HT-29 (cell line): ENCODE results near the gene ATP8A2. TPM values are rescaled to one million over a fixed set of nuclear protein-coding genes. Genes with fewer than 3 reads are reported as not detected.

Experiments used
- DNase-seq: peaks from one replicate; pipeline ENCODE4 v3.0.0-alpha.2; 2015; ENCODE audit warnings: low spot score
- total RNA-seq: library from RNA; depleted of rRNA; stranded (reverse); fragments of >200 nt; shearing (Covaris generic); gene quantifications from 2 replicates; pipeline ENCODE4 v1.2.3, GENCODE V29; 2014

The ATP8A2 gene
- total RNA-seq, 1 experiment from 2014 or later, result not detected

DNA sequence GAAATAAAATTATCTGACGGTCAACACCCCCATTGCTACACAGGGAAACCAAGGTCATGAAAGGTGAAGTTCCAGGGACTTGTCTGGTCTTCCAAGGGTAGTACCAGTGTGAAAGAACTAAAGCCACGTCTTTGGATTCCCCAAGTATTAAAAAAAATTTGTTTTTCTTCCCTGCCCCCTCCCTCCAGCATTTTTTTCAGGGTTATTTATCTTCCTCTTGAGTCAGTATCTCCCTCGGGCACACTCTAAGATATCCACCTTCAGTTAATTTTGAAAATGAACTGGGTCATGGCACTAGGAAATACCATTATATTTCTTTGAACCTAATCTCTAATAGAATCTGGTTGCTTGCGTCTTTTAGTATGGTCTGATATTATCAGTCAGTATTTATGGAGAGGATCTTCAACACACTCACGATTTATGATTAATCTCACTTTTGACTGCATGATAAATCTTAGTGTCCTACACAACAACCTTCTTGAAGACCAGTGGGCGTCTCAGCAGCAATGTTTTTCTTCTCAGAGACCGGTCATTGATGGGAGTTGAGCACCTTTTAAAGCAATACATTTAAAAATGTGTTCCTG, 9.1 kb downstream of the ATP8A2 start:
- DNase-seq, result no peak

DNA sequence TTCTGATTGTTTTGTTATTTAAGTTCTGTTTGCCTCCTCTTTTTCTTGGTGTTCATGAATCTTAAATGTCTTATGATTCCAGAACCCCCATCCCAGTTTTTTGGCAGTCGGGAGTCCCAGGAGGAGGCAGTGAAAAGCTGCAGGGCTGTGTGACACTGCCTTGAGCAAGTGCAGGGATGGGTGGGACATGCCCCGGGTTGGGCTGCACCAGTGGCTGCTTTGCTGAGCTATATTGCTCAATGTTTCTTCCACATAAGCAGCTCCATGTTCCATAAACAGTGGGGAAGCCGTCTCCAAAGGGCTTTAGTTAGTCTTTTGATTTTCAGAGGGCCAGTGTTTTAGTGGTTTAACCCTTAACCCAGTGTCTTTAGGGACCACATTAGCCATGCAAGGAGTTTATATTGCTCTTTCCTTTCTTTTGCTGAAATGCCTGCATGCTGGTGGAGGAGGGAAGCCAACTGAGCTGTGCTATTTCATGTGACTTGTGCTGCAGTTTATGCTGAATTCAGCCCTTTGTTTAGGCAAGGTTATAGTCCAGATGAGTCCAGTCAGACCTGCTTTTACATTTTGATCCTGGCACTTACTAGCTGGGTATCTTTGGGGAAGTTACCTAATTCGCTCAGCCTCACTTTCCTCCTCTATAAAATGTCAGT, 13.1 kb downstream of the ATP8A2 start:
- no peak for DNase-seq

DNA sequence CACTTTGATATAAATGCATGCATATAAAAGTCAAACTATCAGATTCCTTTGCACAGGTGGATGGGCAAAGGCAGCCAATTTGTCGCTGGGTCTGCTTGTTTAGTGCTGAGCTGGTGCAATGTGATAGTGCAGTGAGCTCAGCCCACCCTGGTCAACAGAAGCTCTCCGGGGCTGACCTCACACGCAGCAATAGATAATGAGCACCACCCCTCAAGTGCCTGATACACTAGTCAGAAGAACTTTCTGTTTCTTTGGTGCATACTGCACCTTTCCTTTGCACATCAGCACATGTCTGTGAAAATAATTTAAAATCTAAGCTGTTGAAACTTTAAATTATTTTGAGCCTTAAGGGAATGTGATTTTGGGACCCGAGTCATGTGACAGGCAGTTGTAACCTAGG, 20.2 kb downstream of the ATP8A2 start:
- DNase-seq, result no peak

DNA sequence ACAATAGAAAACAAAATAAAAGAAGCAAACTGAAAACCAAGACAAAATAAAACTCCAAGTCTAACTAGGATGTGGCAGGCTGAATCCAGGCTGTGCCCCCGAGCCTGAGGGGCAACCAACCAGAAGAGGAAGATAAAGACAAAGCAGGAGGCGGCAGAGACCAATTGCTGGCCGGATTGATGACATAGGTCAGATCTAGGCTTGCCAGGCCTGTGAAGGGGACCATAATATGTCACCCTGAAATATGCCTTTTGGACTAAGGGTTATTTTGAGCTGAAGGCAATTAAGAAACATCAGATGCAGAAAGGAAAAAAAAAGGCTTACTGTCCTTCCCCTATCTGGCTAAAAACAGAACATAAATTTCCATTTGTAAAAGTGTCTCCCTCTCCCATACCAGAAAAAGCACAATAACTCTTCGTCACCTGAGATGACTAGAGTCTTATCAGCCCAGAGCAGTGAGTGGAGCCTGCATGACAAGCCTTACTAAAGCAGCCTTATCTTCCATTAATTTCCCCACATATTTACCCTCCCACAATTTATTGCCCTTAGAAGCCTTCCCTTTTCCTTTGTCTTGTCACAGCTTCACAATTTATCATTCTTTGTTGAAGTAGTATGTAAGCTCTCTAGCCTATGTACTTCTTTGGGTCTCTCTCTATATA, 22.8 kb downstream of the ATP8A2 start:
- no peak for DNase-seq

DNA sequence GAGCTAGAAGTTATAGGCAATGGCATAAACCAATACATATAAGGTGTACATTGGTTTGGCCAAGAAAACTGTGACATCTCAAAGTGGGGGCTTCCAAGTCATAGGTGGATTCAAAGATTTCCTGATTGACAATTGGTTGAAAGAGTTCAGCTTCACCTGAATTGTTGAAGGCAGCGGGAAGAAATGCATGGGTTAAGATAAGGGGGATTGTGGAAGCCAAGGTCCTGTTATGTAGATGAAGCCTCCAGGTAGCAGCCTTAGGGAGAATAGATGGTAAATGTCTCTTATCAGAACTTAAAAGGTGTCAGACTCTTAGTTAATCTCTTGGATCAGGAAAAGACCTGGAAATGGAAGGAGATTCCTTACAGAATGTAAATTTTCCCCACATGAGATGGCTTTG, 26.0 kb downstream of the ATP8A2 start:
- DNase-seq, result no peak

DNA sequence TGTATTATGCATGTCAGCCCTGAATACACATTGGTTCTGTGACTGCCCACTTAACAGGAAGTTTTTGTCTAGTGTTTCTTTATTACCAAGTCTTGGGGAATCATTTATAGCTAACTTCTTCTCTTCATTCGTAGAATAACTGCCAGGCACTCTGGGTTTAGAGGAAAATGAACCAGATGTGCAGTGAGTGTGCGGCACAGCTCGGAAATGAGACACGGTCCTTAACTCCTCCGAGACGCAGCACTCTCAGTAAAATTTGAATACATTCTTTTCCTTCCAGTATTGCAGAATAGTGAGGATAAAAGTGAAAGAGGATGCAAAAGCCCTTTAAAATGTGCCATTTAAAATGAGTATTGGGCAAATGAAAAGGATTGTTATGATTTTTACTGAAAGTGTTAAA, 29.2 kb downstream of the ATP8A2 start:
- no peak for DNase-seq

DNA sequence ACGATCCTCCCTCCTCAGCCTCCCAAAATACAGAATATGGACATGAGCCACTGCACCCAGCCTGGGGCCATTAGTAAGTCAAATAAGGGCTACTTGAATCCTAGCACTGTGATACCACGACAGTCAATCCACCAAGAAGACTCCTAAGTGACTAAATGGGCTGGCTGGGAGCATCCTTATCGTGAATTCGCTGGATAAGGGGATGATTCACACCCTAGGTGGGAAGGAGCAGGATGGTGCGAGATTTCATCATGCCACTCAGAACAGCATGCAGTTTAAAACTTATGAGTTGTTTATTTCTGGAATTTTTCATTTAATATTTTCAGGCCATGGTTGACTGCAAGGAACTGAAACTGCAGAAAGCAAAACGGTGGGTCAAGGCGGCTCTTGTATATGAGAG, 30.2 kb downstream of the ATP8A2 start:
- no peak for DNase-seq

DNA sequence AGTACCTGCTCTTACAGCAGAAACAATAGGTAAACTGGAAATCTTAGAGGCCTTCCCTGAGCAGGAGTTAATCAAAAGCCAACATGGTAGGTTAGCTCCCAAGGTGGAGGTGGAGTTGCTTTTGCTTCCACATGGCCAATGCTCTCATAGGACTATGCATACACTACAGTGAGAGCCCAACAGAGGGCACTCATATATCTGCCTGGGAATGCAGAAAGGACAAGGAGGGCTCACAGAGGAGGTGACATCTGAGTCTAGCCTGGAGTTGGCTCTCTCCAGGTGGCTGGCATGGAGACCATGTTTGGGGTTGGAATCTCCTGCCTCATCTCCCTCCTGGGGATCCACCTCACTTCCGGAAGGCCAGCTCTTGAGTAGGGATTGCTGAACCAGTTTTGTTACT, 34.6 kb downstream of the ATP8A2 start:
- peak; percentile 31 for DNase-seq

DNA sequence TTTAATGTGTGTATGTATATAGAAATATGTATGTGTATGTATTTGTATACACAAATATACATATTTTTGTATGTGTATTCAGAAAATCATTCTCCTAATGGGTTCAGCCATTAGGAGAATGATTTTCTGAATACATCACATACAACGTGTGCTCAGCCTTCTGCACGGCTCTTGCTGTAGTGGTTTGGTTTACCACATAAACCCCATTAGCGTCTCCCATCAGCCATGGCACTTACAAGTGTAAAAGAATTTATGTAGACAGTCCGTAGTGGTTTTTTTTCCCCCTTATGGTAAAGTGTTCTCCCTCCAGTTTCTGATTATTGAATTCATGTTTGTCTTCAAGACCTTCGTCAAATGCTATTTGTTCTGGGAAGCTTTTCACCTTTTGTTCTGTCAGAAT, 38.2 kb downstream of the ATP8A2 start:
- DNase-seq, result no peak

DNA sequence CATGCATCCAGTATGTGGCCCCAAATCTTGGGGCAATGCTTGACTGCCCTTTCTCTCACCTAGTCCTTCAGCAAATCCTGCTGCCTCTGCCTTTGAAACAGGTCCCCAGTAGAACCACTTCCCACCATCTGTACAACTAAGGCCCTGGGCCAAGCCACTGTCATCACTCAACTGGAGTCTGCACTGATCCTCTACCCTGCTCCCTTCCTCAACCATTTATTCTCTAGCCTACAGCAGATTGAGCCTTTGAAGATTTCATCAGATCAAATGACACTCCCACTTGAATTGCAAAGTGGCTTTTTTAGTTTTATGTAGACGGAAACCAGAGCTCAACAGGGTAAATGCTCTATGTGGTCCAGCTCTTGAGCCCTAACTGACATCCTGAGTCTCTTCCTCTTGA, 43.5 kb downstream of the ATP8A2 start:
- no peak for DNase-seq

DNA sequence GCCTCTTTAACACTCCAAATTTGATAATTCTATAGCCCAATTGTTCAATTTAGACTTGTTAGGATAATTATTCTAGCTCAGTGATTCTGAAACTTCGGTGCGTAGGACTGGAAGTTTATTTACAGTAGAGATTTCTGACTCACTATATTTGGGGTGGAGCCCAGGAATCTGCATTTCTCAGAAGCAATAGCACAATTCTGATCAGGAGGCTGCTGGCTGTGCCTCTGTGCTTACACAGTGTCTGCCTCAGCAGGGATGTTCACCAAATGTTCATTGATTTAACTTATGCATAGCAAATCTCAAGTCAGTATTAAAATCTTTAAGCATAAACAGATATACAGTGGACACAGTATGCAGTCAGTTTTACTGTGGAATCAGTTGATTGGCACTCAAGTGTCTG, 45.8 kb downstream of the ATP8A2 start:
- no peak for DNase-seq

DNA sequence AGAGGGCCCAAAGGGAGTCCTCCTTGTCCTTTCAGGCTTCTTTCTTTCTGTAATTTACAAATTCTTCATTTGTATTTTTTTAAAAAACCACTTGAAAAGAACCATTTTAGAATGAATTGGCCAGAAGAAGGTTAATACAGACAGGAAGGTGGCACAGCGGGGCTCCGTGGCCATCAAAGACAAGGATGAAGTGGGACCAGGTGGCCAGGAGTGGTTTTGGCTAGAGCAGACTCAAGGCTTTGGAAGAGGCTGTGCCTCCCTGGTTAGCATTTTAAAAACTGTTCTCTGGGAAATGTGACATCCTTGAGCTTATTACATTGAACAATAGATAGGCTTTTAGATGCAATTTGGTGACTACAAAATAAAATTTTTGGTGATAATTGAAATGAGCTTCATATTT, 48.4 kb downstream of the ATP8A2 start:
- no peak for DNase-seq

DNA sequence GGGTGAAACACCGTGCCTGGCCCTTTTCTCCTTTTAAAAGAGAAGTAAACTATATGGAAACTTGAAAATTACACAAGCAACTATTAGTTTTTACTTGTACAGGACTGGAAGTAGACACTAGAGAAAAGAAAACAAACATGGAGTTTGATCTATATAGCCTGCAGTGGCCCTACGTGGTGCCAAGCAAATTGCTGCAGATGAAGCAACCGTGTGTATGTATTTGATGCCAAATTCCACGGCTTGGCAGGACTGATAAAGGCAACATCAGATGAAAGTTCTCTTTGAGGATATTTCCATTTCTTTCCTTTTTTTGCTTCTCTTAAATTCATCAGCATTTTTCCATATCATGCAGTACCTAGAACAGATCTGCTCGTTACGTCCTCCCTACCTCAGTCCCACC, 49.8 kb downstream of the ATP8A2 start:
- no peak for DNase-seq

DNA sequence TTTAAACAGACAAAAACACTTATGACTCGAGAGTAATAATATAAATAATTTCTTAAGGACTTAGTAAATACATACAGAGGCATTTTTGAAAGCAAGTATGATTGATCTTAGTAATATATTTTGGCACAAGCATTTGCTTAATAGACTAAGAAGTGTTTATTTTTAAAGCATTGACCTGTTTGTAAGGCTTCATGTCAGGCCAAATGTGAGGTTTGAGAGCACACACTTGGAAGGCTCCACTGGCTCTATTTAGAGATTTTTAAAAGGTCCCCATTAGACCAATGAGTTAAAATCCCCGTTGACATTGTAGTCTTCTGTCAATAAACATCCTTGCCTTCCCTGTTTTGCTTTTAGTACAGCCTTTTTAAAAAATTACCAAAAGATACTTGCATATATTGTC, 50.4 kb downstream of the ATP8A2 start:
- DNase-seq, result no peak

DNA sequence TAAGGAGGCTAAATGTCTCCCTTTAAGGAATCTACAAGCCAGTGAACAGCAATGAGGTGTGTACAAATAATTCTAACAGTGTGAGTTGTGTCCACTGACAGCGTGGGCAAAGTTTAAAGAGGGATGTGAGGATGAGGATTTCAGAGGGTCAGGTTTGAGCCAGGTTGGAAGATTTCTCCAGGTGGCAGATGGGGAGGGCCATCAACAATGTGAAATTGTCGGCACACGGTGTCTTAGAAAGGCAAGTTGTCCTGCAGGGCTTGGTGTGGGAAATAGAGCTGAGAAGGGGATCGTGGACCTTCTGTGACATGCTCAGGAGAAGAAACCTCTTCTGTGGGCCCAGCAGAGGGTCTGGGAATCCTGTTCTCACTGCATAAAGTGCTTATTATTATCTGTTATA, 52.1 kb downstream of the ATP8A2 start:
- DNase-seq, result no peak

DNA sequence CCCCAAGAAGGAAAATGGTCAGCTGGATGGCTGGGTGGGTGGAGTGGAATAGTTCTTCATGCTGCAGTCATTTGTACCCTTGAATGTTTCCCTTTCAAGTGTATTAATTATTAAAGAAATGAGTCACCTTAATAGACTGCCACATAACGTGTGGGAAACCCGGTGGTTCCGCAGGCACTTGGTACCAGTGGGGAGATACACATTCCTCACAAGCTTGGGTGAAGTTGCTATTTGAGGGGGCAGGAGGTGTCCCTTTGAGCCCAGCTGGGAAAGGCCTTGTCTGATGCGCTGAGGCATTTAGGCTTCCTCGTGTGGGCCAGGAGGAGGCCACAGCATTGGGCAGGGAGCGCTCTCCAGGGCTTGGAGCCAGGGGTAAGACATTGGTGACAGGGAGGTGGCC, 57.7 kb downstream of the ATP8A2 start:
- DNase-seq, result no peak

DNA sequence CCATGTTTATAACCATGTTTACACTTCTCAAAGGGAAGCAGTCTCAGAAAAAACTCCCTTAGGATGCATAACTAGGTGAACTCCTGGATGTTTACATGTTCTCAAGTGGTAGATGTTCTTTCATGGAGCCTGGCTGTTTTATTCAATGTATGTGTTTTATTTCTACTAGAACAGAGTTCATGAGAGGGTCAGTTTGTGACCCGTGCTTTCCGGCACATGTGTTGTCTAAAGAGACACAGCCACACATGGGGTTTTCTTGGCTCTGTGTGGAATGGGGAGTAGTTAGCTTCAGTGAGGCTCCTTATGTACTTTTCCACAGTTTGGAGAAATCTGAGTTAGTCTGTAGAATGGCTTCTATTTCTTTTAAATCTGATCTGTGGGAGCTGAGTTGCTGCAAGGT, 60.9 kb downstream of the ATP8A2 start:
- no peak for DNase-seq

DNA sequence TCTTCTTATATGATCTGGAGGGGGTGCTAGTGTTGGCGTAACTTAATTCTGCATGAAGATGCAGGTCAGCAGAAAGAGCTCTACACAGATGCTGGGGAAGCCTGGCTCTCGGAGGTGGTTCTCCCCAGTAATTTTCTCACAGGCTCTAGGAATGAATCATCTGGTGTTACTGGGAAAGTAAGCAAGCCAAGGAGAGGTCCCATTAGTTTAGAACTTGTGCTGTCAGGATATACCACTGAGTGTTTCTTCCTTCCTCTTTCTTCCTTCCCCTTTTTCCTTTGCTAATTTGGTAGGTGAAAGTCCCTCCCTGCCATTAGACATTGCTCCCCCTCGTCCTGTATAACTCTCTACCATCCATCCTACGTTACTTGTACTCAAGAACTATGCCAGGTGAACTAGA, 68.3 kb downstream of the ATP8A2 start:
- DNase-seq, result no peak

DNA sequence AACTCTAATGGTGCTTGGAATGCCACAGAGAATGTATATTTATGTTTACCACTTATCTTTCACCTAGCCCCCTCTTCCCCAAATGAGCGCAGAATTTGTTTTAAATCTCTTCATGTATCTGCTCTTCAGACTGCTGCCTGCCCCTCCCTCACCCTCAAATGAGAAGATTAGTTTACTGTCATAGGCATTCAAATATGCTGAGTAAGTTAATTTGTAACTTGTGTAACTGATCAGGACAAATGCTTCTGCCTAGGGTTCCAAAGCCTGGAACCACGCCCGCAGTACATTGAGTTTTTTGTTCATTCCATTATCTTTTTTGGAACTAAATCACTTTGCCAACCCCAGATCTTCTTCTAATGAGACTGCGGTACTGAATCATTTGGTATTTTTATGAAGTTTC, 74.5 kb downstream of the ATP8A2 start:
- DNase-seq, result no peak

DNA sequence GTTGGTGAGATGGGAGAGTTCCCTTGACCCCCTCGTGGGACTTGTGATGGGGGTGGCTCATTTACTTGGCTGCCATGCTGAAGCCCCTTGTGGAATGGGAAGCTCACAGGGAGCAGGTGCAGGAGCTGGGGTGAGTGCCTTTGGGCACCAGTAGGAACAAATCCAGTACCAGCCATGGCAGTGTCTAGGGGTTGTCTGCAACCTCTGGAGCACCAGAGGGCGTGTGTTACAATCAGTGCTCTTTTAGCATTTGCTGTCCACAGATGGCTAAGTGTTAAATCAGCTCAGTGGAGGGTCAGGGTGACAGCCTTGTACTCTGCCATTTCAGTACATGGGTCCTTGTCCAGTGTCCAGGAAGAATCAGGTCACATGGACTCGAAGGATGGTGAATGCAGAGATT, 75.6 kb downstream of the ATP8A2 start:
- peak; percentile 30 for DNase-seq

DNA sequence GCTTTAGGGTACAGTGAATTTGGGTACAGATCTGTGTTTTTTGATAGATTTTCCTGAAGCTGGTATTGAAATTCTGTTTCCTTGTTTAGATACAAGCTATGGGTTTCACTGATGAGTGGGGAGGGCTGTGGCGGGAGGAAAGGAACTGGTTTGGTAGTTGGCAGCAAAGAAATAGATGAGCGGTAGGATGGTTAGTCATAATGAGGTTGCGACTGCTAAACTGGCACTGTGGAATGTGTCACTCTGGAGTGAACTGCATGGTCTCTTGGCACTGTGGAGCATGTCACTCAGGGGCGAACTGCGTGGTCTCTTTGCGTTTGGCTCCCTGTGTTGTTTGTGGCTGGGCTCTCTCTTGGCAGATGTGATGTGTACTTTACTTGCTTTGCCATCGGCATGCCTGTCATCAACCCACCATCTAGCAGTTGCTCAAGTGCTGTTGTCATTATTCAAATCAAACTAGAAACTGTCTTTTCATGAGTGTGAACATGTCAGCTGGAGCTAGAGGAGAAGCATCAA, 82.1 kb downstream of the ATP8A2 start:
- DNase-seq, result no peak

DNA sequence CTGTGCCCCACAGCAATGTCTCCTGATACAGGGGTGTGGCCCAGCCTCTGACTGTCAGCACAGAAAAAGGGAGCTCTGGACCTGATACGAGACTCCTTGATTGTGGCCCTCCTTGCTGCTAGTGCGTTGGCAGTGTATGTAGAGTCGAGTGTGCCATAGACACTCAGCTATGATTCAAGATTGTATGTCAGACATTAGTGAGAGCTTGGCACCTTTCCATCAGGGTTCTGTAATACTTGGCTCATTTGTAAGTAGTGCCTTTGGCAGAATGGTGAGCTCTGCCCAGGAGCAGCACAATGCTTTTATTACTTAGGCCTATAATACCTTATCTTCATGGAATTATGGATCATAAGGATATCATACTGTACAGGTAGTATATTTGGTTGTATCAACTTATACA, 83.4 kb downstream of the ATP8A2 start:
- no peak for DNase-seq

DNA sequence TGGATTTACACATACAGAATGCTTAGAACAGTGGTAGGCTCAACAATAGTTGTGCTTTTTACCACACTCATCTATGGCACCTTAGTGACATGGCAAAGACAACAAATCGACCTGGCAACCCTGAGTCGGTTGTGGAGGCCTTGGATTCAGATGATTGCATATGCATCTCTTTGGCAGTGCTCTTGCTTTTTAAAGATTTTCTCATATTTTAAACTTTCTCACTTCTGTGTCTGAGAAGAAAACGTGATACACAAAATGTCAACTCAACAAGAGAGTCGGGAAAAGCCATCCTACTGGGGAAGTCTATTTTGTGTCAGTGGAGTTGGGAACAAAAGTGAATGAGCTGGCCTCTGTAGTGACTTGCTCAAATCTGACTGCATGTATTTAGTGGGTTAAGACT, 85.8 kb downstream of the ATP8A2 start:
- DNase-seq, result no peak
